NCI-H2171 treated with DMSO at 0.1 percent for 48 hours (cell line): Measurements from ENCODE around the gene ZMPSTE24.

ENCODE experiments used
- DNase-seq: peaks from one replicate; lab custom pipeline; 2025; lab: John Stamatoyannopoulos, UW

ZMPSTE24 gene

DNA sequence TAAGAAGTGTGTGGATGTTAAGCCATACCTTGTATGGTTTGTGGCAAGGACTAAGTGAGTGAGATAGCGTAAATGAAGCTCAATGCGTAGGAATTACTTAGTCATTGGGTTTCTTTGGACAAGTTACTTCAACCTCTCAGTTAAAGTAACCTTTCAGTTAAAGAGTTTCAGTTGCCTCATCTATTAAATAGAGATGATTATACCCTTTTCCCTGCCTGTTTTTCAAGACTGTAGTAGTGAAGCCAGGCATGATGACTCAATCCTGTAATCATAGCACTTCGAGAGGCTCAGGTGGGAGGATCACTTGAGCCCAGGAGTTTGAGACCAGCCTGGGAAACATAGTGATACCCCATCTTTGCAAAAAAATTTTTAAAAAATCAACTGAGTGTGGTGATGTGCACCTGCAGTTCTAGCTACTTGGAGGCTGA is 6.3 kb downstream of the ZMPSTE24 start:
- DNase-seq: no peak

DNA sequence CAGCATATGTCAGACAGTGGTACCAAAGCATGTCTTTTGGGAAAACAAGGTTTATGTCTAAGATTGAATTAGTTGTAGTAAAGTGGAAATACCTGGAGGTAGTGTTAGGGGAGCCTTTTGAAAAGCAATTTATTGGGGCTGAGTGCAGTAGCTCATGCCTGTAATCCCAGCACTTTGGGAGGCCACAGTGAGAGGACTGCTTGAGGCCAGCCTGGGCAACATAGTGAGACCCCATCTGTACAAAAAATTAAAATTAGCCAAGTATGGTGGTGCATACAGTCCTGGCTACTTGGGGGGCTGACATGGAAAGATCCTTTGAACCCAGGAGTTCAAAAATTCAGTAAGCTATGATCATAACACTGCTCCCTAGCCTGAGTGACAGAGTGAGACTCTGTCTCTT is 7.3 kb downstream of the ZMPSTE24 start:
- no peak for DNase-seq

DNA sequence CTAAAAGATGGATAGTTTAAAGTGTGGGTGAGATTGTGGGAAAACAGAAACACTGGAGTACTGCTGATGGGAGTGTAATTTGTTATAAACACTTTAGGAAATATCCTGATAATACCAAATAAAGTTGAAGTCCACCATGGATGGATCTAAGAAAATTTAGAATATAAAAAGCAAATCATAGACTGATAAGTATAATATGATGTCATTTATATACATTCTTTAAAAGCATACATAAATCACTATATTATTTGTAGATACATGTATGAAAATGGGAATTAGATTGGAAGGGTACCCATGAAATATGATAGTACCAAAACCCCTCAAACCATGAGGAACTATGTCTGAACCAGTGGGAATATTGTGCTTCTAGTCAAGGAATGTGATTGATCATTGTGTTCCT is 7.9 kb downstream of the ZMPSTE24 start:
- no peak for DNase-seq

DNA sequence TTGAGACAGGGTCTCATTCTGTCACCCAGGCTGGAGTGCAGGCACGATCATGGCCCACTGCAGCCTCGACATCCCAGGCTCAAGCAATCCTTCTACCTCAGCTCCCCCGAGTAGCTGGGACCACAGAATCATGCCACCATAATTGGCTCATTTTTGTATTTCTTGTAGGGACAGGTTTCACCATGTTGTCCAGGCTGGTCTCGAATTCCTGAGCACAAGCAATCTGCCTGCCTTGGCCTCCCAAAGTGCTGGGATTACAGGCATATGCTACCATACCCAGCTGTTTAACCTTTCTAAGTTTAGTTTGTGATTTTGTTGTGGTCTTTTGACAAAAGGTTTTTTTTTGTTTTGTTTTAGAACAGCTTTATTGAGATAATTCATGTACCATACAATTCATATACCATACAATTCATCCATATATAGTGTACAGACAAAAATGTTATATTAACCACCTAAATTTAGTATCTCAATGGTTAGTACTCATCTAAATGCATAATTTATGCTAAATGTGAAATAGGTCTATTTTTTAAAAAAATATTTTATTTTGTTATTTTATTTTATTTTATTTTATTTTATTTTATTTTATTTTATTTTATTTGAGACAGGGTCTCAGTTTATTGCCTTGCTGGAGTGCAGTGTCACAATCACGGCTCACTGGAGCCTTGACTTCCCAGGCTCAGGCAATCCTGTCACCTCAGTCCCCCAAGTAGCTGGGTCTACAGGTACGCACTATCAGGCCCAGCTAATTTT is 8.9 kb downstream of the ZMPSTE24 start:
- DNase-seq: no peak

DNA sequence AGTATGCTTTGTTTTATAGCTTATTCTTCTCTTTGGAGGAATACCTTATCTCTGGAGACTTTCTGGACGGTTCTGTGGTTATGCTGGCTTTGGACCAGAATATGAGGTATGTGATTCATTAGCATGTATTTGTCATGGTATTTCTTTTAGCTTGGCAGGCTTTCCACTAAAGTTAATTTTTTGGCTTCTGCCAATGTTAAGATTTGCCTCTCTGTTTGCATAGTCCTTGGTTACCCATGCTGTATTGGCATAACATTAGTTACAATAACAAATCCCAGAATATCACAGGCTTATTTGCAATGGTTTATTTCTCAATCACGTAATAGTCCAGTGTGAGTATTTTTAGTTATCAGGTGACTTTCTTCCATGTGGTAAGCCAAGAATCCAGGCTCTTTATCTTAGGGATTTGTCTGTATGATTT is 9.7 kb downstream of the ZMPSTE24 start:
- no peak for DNase-seq

DNA sequence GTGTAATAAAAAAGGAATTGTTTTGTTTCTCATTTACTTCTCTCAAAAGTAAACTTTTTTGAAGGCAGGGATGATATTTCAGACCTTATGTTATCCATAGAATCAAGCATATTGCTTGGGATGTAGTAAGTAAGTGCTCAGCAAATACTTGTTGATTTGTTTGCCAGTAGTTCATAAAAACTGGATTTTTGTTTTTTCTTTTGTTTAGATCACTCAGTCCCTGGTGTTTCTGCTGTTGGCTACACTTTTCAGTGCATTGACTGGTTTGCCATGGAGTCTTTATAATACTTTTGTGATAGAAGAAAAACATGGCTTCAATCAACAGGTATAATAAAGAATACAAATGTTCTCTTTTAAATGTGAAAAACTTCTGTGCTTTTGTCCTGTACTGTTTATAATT is 10.2 kb downstream of the ZMPSTE24 start:
- no peak for DNase-seq

DNA sequence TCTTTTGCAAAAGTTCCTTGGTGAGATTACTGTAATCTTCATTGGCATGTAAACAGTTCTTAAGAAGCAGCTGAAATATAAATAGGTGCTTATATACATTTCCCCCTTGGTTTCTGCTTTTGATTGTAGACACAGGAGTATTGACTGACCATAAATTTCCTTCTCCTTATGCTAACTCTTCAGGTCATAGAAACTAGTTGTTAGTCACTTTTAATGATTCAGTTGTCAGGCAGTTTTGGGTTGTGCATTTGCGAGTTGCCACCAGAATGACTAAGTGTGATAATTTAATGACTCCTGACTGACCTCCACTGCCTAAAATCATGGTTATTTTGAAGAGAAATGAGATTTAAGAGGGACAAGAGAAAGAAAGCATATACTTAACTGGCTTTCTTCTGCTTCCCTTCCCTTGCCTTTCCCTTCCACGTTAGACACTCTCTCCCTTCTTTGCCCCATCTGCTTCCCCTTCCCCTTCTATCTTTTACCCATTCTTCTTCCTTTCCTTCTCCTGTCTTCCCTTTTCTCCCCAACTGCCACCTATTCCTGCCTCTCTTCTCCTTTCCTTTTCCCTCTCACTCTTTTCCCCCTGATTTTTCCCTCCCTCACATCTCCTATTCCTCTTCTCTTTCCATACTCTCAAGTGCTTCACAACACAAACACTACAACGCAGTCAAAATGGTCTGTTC is 12.3 kb downstream of the ZMPSTE24 start:
- DNase-seq: no peak

DNA sequence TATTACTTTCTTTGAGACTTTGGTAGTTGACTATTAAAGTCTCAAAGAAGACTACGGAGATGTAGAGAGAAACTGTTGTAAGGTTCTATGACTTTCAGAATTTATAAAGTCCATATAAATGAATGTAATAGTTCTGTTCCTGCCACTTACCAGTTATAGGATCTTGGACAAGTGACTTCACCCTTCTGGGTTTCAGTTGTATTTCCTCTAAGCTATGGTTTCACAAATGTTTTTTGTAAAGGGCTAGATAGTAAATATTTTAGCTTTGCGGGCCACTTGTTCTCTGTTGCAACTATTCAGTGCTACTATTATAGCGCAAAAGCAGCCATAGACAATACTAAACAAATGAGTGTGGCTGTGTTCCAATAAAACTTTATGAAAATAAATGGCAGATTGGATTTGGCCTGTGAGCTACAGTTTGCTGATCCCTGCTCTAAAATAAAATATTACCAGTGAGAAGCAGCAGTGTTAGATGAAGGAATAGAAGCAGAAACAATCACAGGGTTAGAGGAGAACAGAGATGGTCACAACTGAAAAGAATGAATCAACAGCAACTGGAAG is 14.7 kb downstream of the ZMPSTE24 start:
- no peak for DNase-seq

DNA sequence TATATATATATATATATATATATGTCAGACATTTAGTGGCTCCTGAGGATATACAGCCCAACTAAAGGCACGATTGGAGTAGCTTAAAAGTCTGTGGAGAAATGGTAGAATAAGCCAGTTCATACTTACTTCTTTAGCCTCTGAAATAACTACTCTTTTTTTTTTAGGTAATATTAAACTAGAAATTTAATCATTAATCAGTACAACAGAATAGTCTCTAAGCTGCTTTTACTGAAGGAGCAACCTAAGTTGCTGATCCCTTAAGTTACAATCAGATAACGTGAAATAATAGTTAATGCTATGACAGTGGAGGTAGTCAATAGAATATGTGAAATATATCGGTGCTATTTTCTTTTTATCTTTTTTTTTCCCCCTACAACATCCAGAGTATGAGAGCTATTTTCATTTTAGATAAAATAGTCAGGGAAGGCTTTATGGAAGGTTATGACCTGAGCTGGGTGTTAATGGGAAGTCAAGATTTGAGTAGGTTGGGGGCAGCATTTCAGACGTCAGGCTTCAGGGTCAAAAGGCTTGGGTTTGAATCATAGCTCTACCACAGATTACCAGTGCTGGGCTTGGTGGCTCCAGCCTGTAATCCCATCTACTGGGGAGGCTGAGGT is 15.6 kb downstream of the ZMPSTE24 start:
- no peak for DNase-seq

DNA sequence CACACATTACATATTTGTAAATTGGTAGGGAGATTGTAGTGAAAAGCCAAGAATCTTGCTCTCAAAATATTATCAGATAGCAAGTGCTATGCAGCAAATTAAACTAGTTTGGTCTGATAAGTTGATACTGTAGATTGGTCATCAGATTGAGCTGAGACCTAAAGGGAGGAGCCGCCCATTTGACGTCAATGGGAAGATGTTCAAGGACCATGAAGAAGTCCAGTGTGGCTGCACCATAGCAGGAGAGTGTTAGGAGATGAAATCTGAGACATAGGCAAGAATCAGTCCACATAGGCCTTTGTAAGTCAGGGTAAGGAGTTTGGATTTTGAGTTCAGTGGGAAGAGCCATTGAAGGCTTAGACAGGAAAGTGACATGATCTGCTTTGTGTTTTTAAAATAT is 16.3 kb downstream of the ZMPSTE24 start:
- no peak for DNase-seq

DNA sequence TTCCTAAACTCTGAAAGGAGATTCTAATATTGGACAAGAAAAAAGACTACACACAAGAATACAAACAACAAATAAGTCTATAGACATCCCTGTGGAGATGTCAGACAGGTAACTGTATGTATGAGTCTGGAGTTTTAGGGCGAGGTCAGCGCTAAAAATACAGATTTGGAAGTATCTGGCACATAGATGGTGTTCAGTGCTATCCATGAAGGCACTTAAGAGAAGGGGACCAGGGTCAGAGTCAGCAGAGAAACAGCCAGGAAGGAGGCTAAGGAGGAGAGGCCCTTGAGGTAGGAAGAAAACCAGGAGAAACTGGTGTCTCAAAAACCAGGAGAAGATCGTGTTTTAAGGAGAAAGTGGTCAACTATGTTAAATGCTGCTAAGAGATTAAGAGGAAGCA is 18.1 kb downstream of the ZMPSTE24 start:
- no peak for DNase-seq

DNA sequence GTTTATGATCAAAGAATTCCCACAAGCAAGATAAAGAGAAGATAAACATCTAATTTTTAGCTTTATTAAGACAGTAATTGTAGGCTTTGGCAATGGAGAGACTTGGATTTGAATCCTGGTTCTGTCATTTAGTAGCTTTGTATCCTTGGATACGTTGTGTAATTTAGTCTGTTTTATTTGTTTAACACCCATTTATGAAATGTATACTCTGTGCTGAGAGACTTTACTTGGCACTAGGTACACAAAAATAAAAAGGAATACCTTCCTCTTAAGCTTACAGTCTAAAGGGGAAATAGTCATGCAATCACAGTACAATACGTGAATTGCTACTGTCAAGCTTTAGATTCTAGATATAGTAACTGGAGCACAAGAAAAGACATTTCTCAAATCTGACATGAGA is 23.8 kb downstream of the ZMPSTE24 start:
- DNase-seq: no peak

DNA sequence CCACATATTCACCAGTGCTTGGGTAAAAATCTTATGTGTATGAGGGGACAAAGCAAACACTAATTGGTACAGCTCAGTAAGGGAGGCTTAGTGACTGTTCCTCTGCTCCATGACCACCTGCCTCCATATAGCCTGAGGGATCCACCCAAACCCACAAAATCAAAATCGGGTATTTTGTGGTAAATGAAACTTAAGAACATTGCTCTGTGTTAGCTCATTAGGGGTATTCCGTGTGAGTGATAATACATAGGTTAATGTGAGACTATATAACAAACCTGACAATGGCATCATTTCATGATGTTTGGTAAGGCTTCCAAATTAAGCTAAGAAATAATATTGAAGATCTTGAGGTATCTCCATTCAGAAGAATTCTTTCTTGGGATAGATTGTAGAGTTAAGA is 33.3 kb downstream of the ZMPSTE24 start:
- no peak for DNase-seq

DNA sequence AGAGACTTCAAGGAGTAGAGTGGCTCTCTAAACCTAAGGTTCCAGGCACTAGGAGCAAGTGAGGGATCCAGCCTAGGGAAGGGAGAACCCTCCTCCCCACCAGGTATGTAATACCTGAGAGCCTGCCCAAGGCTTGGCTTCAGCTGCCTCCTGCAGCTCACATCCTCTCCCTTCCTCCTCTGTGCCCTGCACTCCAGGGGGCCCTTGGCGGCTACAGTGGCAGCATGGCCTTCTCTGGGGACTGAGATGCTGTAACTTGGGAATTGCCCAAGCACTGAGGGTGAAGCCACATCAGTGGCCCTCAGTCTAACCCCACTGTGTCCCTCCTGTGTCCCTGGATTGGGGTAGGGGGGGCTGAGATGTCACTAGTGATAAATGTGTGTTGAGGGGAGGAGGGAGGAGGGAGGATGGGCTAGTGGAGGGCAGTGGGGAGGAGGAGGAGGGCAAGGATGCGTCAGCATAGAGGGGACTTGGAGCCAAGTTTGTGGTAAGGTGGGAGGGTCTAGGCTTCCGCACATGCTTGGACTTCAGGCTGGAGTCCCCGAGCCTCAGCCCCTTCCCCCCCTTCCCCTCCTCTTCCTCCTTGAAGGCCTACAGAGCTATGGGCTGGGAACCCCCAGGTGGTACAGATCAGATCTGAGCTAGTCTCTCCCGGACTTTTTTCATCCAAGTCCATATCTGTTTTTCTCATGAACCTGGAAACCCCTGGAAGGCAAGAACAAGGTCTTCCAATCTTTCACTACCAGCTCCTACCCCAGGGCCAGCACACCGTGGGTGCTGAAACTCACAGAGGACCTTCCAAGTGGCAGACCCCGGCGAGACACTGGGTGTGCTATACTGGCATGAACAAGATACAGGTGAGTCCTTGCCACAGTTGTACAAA is 41.6 kb downstream of the ZMPSTE24 start:
- DNase-seq: no peak

DNA sequence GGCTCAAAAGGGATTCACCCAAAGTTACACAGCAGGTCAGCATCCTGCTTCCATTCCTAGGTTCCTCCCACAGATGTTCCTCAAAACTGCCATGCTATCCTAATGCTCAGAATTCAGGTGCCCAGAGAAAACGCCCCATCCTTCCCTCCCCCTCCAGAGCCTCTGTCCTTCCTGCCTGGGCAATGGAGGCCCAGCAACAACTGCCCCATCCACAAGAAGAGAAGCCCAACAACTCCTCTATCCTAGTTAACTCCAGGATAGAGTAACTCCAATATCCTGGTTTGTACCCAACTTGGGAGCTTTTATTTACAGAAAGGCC is 42.2 kb downstream of the ZMPSTE24 start:
- no peak for DNase-seq

DNA sequence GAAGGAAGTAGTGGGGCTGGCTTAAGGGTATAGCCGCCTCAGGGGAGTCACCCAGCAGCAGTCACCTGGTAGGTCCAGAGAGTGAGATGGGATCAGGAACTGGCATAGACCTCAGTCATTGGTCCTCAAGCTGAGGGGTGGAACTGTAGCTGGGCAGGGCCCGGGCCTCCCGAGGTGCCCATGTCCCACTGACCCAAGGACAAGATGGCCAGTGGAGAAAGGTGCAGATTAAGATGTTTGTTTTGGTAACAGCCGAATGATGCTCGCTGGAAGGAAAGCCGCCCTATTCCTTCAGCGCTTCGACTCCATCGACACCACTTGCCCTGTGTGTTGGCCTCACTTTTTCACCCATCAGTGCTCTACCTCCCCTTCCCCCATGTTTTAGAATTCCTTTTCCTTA is 42.6 kb downstream of the ZMPSTE24 start:
- no peak for DNase-seq

DNA sequence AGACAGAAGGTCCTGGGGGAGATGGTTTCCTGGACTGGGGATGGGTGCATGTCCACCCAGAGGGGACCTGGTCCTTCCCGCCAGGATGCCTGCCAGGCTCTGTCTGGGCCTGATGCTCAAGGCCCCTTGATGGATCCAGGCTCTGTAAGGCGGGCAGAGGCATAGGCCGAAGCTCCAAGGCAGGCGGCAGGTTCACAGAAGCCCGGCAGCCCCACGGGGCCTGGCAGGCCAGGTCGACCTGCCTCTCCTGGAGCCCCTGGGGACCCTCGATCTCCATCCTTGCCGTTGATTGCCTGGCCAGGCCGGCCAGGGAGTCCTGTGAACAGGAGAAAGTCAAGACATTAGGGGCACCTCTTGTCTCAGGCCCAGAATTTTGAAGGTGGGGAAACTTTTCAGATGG is 43.0 kb downstream of the ZMPSTE24 start:
- DNase-seq: no peak

DNA sequence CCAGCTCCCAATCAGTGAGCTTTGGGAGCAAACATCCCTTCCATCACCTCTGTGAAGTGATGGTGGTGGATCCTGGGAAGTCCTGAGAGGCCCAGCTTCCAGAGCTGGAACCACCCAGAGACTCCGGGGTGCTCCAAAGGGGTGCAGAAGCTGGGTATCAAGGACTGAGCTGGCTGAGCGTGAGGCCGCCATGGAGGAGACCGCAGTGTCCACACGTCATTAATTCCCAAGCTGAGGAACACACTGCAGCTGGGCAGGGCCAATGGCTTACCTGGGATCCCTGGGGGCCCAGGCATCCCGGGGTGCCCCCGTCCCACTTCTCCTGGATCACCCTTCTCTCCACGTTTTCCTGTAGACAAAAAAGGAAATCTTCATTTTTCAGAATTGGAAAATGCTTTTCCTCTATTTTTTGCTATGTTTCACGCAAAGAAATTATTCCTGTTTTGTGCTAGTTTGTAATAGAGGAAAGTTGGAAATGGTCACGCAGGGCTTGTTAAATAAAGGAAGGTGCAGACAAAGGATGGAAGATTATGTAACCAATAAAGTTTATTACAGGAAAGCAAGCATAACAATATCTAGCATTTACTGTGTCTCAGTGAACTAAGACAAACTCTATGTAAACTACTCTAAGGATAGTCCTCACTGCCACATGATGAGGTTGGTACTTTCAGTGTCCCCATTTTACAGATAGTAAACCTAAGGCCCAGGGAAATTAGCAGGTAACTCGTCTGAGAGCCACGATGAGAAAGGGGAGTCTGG is 43.7 kb downstream of the ZMPSTE24 start:
- no peak for DNase-seq

DNA sequence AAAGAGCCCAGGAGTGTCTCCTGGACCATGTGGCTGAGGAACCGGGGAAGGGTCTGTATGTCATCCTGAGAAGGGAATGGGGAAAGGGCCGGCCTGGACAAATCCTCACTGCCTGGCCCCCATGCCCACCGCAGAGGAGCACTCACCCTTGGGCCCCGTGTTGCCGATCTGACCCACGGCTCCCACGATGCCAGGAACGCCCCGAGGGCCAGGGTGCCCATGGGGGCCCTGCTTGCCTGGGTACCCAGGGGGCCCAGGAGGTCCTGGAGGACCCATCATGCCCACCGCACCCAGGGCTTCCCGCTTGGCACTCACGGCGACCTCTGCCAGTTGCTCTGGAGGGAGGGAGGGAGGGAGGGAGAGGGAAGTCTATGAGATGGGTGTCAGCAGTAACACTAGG is 44.4 kb downstream of the ZMPSTE24 start:
- no peak for DNase-seq

DNA sequence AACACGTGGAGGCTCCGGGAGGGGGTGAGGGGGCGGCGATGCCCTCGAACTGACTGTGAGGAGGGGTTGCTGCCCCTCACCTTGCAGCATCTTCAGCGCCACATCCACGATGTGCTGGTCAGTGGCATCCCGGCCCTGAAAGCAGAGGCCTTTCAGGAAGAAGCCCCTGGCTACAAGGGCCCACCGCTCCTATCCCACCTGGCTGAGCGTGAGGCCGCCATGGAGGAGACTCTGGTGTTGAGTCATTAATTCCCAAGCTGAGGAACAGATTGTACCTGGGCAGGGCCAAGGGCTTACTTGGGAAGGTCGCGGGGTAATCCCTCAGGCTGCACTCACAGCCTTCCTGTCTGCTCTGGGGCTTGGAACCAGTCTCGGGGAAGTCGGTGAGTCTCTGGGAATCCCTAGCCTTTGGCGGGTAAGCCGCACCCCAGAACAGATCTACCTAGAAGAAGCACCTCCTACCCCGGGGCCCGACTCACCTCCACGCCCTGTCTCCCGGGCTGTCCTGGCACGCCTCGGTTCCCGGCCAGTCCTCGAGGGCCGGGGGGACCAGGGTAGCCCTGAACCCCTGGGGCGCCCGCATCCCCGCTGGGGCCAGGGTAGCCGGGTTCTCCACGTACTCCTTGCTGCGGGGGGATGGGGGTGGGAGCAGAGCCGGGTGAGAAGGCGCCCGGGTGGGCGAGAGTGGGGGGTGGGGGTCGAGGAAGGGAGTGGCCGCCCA is 45.2 kb downstream of the ZMPSTE24 start:
- DNase-seq: no peak

DNA sequence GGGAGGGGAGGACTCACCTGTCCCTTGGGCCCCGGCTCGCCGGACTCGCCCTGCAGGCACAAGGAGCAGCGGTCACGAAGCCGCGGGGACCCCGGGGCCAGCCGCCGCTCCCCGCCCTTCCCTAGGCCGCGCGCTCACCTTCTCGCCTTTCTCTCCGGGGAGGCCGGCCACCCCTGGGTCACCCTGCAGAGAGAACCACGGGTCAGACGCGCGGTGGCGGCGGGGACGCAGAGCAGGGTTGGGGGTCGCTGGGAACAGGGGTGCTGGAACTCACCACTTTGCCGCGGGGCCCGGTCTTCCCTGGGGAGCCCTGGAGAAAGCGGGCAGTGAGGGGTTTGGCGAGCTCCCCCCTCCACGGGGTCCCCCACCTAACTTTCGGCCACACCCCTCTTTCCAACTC is 45.8 kb downstream of the ZMPSTE24 start:
- no peak for DNase-seq
